Measurements from ENCODE around the gene EHMT1.

DNA sequence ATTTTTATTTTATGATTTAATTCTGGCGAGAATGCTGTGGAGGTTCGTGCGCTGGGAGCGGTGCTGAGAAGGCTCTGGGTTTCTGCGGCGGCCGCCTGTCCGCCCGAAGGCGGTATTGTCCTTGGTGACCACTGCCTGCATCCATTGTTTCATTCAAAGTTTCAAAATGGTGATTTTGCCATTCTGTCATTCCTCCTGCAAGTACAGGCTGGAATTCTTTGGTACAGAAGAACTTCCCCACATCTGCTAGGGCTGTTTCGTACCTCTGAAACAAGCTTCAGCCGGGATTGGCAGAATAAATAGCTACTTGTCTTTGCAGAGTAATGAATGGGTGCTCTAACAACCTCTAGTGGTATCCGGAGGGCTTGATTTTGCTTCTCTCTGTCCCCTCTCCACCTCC is 146.2 kb downstream of the EHMT1 start:
- TF ChIP-seq, protein P1, sequence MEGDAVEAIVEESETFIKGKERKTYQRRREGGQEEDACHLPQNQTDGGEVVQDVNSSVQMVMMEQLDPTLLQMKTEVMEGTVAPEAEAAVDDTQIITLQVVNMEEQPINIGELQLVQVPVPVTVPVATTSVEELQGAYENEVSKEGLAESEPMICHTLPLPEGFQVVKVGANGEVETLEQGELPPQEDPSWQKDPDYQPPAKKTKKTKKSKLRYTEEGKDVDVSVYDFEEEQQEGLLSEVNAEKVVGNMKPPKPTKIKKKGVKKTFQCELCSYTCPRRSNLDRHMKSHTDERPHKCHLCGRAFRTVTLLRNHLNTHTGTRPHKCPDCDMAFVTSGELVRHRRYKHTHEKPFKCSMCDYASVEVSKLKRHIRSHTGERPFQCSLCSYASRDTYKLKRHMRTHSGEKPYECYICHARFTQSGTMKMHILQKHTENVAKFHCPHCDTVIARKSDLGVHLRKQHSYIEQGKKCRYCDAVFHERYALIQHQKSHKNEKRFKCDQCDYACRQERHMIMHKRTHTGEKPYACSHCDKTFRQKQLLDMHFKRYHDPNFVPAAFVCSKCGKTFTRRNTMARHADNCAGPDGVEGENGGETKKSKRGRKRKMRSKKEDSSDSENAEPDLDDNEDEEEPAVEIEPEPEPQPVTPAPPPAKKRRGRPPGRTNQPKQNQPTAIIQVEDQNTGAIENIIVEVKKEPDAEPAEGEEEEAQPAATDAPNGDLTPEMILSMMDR (conservative IDR thresholded peaks at IDR 0.05; ENCODE audit: low read length), result no peak
- TF ChIP-seq EZH2phosphoT487 (IDR thresholded peaks at IDR 0.05; ENCODE audit: borderline replicate concordance), result no peak

Data from Loucy (cell line).